CD14-positive monocyte (primary cell): ENCODE results near the gene EYS. TPM values are rescaled to one million over a fixed set of nuclear protein-coding genes. Genes with fewer than 3 reads are reported as not detected.

Experiments
- DNase-seq, 3 donors: peaks; one replicate each; pipeline ENCODE4 v3.0.0-alpha.2; 2011 to 2022
- H2AFZ ChIP-seq: 2 replicates; pipeline ENCODE4 v1.6.0; 2012; ENCODE audit warnings: mild to moderate bottlenecking, low read depth, low read length, inconsistent platforms; ENCODE audit not compliant: insufficient read depth, poor library complexity, severe bottlenecking
- H3K27ac ChIP-seq, 2 donors: 1 replicate in 1 of 2; 2 replicates in 1 of 2; pipeline ENCODE4 v1.5.1; 2012 to 2013; ENCODE audit warnings: low read length in 2 of 2, control low read depth in 1 of 2, inconsistent platforms in 1 of 2, low read depth in 1 of 2, mild to moderate bottlenecking in 1 of 2
- H3K27me3 ChIP-seq, 2 donors: one replicate each; pipeline versions ENCODE4 v1.6.0 to v1.6.1; 2011 to 2013; ENCODE audit warnings: low read length in 2 of 2; ENCODE audit not compliant: control insufficient read depth in 2 of 2, insufficient read depth in 2 of 2
- H3K36me3 ChIP-seq, 2 donors: replicated peaks in 1 of 2; 1 replicate in 1 of 2; 2 replicates in 1 of 2; pipeline versions ENCODE4 v1.5.1 to v1.6.1; 2012 to 2013; ENCODE audit warnings: low read length in 2 of 2, control low read depth in 1 of 2, inconsistent platforms in 1 of 2, mild to moderate bottlenecking in 1 of 2; ENCODE audit not compliant: insufficient read depth in 2 of 2, control insufficient read depth in 1 of 2
- H3K4me1 ChIP-seq, 2 donors: 1 replicate in 1 of 2; 2 replicates in 1 of 2; pipeline versions ENCODE4 v1.5.1 to v1.6.1; 2012 to 2013; ENCODE audit warnings: low read length in 2 of 2, control low read depth in 1 of 2, inconsistent platforms in 1 of 2, mild to moderate bottlenecking in 1 of 2, moderate library complexity in 1 of 2; ENCODE audit not compliant: insufficient read depth in 2 of 2, control insufficient read depth in 1 of 2
- H3K4me2 ChIP-seq: replicated peaks from 2 replicates; pipeline ENCODE3; 2012; ENCODE audit warnings: low read length, moderate library complexity, mild to moderate bottlenecking; ENCODE audit not compliant: poor library complexity, severe bottlenecking; ENCODE audit errors: extremely low read depth
- H3K4me3 ChIP-seq, 3 experiments: fragments of 200-600 bp in 1 of 3; sonication (generic) in 1 of 3; replicated peaks in 1 of 3; 1 replicate in 2 of 3; 2 replicates in 1 of 3; pipeline ENCODE4 v1.5.1; 2011 to 2013; ENCODE audit warnings: low read length in 3 of 3, mild to moderate bottlenecking in 3 of 3, control low read depth in 2 of 3, low read depth in 2 of 3, inconsistent platforms in 1 of 3, moderate library complexity in 1 of 3
- H3K79me2 ChIP-seq: 2 replicates; pipeline ENCODE4 v1.6.0; 2012; ENCODE audit warnings: mild to moderate bottlenecking, control low read depth, inconsistent platforms, low read length, moderate library complexity; ENCODE audit not compliant: insufficient read depth
- H3K9ac ChIP-seq: 2 replicates; pipeline ENCODE4 v1.6.0; 2017; ENCODE audit warnings: low read length, mild to moderate bottlenecking; ENCODE audit not compliant: insufficient read depth, poor library complexity, severe bottlenecking
- H3K9me3 ChIP-seq, 2 donors: replicated peaks in 1 of 2; 1 replicate in 1 of 2; 2 replicates in 1 of 2; pipeline versions ENCODE4 v1.5.1 to v1.6.1; 2012 to 2013; ENCODE audit warnings: low read length in 2 of 2, control low read depth in 1 of 2; ENCODE audit not compliant: control insufficient read depth in 1 of 2, insufficient read depth in 1 of 2
- H4K20me1 ChIP-seq: 2 replicates; pipeline ENCODE4 v1.6.0; 2012; ENCODE audit warnings: mild to moderate bottlenecking, low read length, control low read depth, moderate library complexity; ENCODE audit not compliant: insufficient read depth
- H3K27ac Mint-ChIP-seq, 7 donors: one replicate each; pipeline ENCODE4 v1.8.0; 2020; ENCODE audit warnings: mild to moderate bottlenecking in 7 of 7, mixed read lengths in 7 of 7, moderate library complexity in 6 of 7, inconsistent platforms in 2 of 7
- H3K27me3 Mint-ChIP-seq, 3 donors: one replicate each; pipeline ENCODE4 v1.8.0; 2021 to 2022; ENCODE audit warnings: low read depth in 3 of 3, mild to moderate bottlenecking in 3 of 3, mixed read lengths in 3 of 3, moderate library complexity in 3 of 3, inconsistent platforms in 1 of 3
- H3K36me3 Mint-ChIP-seq, 2 donors: one replicate each; pipeline ENCODE4 v1.8.0; 2020; ENCODE audit warnings: mixed read lengths in 2 of 2, inconsistent platforms in 1 of 2, mild to moderate bottlenecking in 1 of 2
- H3K4me1 Mint-ChIP-seq: one replicate; pipeline ENCODE4 v1.8.0; 2020; ENCODE audit warnings: mild to moderate bottlenecking, mixed read lengths
- H3K4me3 Mint-ChIP-seq, 2 donors: one replicate each; pipeline ENCODE4 v1.8.0; 2020; ENCODE audit warnings: mild to moderate bottlenecking in 2 of 2, mixed read lengths in 2 of 2, moderate library complexity in 1 of 2
- H3K9me3 Mint-ChIP-seq, 7 donors: one replicate each; pipeline ENCODE4 v1.8.0; 2020 to 2022; ENCODE audit warnings: mixed read lengths in 7 of 7, mild to moderate bottlenecking in 6 of 7, moderate library complexity in 6 of 7, inconsistent platforms in 2 of 7
- WGBS: methylation state at CpG from one replicate; pipeline ENCODE4 v1.1.5; 2013; ENCODE audit warnings: missing lambda C conversion rate; ENCODE audit not compliant: insufficient coverage; 5-methylcytosine and 5-hydroxymethylcytosine counted together
- intact Hi-C, 2 donors: fragments of 100-400 bp; cut with micrococcal nuclease; formaldehyde crosslinking; loops; one replicate each; pipeline versions ENCODE4 v1.15.0 to v1.15.1; 2023
- polyA plus RNA-seq, 3 donors: library from polyadenylated mRNA; depleted of rRNA in 1 of 3; unstranded in 2 of 3; stranded (reverse) in 1 of 3; fragments of 300-500 nt in 2 of 3; fragments of >200 nt in 1 of 3; fragmentation: Illumina TruSeq in 2 of 3; gene quantifications; 1 replicate in 2 of 3; 2 replicates in 1 of 3; pipeline ENCODE4 v1.2.3, GENCODE V29; 2012 to 2021
- TF ChIP-seq, protein P1 (sequence below): fragments of 200-600 bp; IDR thresholded peaks from one replicate; pipeline ENCODE4 v1.8.0; 2022; ENCODE audit warnings: antibody characterized with exemption, mild to moderate bottlenecking

The EYS gene
- polyA plus RNA-seq, 3 donors, result 0.01 to 0.03 TPM; not detected in 1

DNA sequence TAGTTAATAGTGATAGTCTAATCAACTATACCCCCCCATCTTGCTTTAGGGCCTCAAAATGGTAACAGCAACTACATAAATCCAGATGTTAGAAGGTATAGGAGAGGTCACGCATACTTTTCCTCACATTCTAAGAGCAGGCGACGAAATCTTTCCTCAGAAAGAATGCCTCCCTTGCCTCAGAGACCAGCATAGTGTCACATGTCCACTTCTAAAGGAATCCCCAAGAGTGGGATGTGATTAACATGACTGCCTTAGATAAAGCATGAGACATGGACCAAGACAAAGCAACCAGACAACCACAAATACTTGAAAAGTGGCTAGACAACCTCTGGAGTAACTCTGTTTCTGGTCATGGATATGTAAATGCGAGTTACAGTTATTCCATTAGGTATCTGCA is 710.7 kb downstream of the EYS start:
- Histone ChIP-seq H3K36me3 (no peaks in the 10 kb centered on the region), H3K4me1 (no peaks in the 10 kb centered on the region), H3K27ac (no peak overlapping the region), H3K4me3 (no peak overlapping the region), H3K4me2 (no peak overlapping the region), H3K9ac (no peak overlapping the region), H3K27me3 (no peaks in the 10 kb centered on the region), H2AFZ (no peak overlapping the region), H3K9me3 (peaks cover 3 to 6% of the 10 kb centered on the region in 2 donors), H3K79me2 (no peaks in the 10 kb centered on the region), H4K20me1 (no peaks in the 10 kb centered on the region)
- H3K27me3 Mint-ChIP-seq, result peaks cover 0 to 1% (median 0%) of the 10 kb centered on the region in 3 donors
- no CpG with 5 or more reads among the region's 4 CpGs for WGBS
- TF ChIP-seq, protein P1, sequence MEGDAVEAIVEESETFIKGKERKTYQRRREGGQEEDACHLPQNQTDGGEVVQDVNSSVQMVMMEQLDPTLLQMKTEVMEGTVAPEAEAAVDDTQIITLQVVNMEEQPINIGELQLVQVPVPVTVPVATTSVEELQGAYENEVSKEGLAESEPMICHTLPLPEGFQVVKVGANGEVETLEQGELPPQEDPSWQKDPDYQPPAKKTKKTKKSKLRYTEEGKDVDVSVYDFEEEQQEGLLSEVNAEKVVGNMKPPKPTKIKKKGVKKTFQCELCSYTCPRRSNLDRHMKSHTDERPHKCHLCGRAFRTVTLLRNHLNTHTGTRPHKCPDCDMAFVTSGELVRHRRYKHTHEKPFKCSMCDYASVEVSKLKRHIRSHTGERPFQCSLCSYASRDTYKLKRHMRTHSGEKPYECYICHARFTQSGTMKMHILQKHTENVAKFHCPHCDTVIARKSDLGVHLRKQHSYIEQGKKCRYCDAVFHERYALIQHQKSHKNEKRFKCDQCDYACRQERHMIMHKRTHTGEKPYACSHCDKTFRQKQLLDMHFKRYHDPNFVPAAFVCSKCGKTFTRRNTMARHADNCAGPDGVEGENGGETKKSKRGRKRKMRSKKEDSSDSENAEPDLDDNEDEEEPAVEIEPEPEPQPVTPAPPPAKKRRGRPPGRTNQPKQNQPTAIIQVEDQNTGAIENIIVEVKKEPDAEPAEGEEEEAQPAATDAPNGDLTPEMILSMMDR, result no peak
- DNase-seq, result no peak
- H3K4me3 Mint-ChIP-seq, result no peak overlapping the region
- intact Hi-C loops, result no loop called here
- no peaks in the 10 kb centered on the region for H3K4me1 Mint-ChIP-seq
- H3K9me3 Mint-ChIP-seq, result peaks cover 1 to 9% (median 5%) of the 10 kb centered on the region in 7 donors
- H3K36me3 Mint-ChIP-seq, result no peaks in the 10 kb centered on the region
- H3K27ac Mint-ChIP-seq, result no peak overlapping the region

DNA sequence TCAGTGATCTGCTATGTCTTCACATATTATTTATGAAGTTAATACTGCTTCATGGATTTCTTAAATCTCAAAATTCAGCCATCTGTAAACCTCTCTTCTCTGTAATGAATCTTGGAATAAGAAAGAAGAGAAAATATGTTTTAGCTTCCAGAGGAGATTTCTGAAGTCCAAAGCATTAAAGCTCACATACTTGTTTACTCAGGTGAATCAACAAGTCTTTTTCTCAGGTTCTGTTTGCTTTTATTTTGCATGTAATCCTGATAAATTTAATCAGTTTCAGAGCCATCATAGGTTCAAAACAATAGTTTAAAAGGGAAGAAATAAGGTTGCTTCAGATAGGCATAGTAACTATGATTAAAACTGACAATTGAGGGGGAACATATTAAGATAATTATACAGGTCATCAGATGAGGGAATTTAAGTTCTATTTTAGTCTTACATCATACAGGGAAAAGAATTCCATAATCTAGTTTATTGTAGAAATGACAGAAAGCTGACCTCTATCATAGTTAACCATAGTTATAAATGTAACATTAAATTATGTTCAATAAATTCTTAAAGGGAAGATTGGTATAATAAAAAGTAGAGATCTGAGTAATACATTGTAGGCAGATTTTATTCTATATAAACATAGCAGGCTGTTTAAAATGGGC is 716.2 kb downstream of the EYS start:
- TF ChIP-seq, protein P1, result no peak

More for the DNA sequence above, 716.2 kb downstream of the EYS start:
- no peaks in the 10 kb centered on the region for H3K79me2 ChIP-seq
- no peak overlapping the region for H2AFZ ChIP-seq
- H3K9me3 Mint-ChIP-seq, result peaks cover 0 to 2% (median 0%) of the 10 kb centered on the region in 7 donors
- H3K36me3 Mint-ChIP-seq, result no peaks in the 10 kb centered on the region
- H4K20me1 ChIP-seq, result no peaks in the 10 kb centered on the region
- no peaks in the 10 kb centered on the region for H3K27me3 ChIP-seq
- no peak overlapping the region for H3K4me2 ChIP-seq
- no peak for DNase-seq
- H3K4me3 Mint-ChIP-seq, result no peak overlapping the region
- no peak overlapping the region for H3K27ac Mint-ChIP-seq
- H3K27me3 Mint-ChIP-seq, result no peaks in the 10 kb centered on the region
- no peaks in the 10 kb centered on the region for H3K9me3 ChIP-seq
- H3K36me3 ChIP-seq, result no peaks in the 10 kb centered on the region
- no peaks in the 10 kb centered on the region for H3K4me1 ChIP-seq
- intact Hi-C loops, result no loop called here
- no peak overlapping the region for H3K4me3 ChIP-seq
- H3K4me1 Mint-ChIP-seq, result no peaks in the 10 kb centered on the region
- H3K9ac ChIP-seq, result no peak overlapping the region
- no peak overlapping the region for H3K27ac ChIP-seq
